AG04450 (cell line): ENCODE measurements around the gene CAMSAP2. TPM values are rescaled to one million over a fixed set of nuclear protein-coding genes. Genes with fewer than 3 reads are reported as not detected.

Experiments
- CTCF ChIA-PET: fragments of 300-600, 350-600 bp; formaldehyde crosslinking; extraction: SDS; loops from one replicate; lab custom pipeline; 2022; ENCODE audit warnings: antibody characterized with exemption, inconsistent platforms; lab: Charles Lee
- POLR2A ChIA-PET: fragments of 350-600 bp; formaldehyde crosslinking; extraction: SDS; loops from one replicate; lab custom pipeline; 2021; ENCODE audit warnings: antibody characterized with exemption, inconsistent platforms; lab: Yijun Ruan, JAX
- DNase-seq: peaks from one replicate; pipeline ENCODE4 v3.0.0-alpha.2; 2011; ENCODE audit warnings: low read depth, low spot score
- H3K27ac ChIP-seq: one replicate; pipeline ENCODE4 v1.5.1; 2012; ENCODE audit warnings: low read depth, low read length, control low read depth
- H3K27me3 ChIP-seq: one replicate; pipeline ENCODE4 v1.6.0; 2012; ENCODE audit warnings: low read length; ENCODE audit not compliant: control insufficient read depth, insufficient read depth
- H3K4me3 ChIP-seq: 2 replicates; pipeline ENCODE4 v1.5.1; 2011; ENCODE audit warnings: mild to moderate bottlenecking, low read depth, low read length, control low read depth
- H3K9me3 ChIP-seq: 2 replicates; pipeline ENCODE4 v1.5.1; 2012; ENCODE audit warnings: low read length; ENCODE audit not compliant: control insufficient read depth, insufficient read depth
- polyA plus RNA-seq: library from polyadenylated mRNA; depleted of rRNA; stranded (reverse); fragments of >200 nt; gene quantifications from 2 replicates; pipeline ENCODE4 v1.2.3, GENCODE V29; 2011
- TF ChIP-seq, protein P1 (sequence below): IDR thresholded peaks from 2 replicates; pipeline ENCODE4 v1.5.1; 2011; ENCODE audit warnings: low read depth, low read length, control low read depth, inconsistent platforms

The CAMSAP2 gene
- polyA plus RNA-seq, 1 experiment = 24.2 TPM

DNA sequence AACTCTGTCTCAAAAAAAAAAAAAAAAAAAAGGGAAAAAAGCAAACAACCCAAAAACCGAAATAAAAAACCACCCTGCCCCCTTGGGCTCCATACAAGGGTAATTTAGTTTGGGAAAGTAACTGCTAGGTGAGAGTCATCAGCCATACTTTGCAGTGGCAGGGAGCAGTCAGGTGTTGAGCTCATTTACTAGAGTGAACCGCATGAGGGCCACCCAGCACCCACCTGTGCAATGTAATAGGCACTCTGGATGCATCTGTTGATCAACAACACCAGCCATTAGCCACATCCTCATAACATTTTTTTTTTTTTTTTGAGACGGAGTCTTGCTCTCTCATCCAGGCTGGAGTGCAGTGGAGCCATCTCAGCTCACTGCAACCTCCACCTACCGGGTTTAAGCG is 165.1 kb downstream of the CAMSAP2 start:
- POLR2A ChIA-PET = interaction anchor here (1.0 kb wide), 1 partner anchor 12 kb away, joined by 8 read pairs; no protein-coding TSS in a partner anchor
- CTCF ChIA-PET = interaction anchor here (1.3 to 2.0 kb wide), 2 partner anchors 13 to 69 kb away, joined by 4 to 8 read pairs; no protein-coding TSS in a partner anchor
- no peak for DNase-seq
- Histone ChIP-seq H3K27ac (no peak overlapping the region), H3K27me3 (peaks cover 15% of the 10 kb centered on the region), H3K9me3 (no peaks in the 10 kb centered on the region), H3K4me3 (no peak overlapping the region)
- TF ChIP-seq, protein P1, sequence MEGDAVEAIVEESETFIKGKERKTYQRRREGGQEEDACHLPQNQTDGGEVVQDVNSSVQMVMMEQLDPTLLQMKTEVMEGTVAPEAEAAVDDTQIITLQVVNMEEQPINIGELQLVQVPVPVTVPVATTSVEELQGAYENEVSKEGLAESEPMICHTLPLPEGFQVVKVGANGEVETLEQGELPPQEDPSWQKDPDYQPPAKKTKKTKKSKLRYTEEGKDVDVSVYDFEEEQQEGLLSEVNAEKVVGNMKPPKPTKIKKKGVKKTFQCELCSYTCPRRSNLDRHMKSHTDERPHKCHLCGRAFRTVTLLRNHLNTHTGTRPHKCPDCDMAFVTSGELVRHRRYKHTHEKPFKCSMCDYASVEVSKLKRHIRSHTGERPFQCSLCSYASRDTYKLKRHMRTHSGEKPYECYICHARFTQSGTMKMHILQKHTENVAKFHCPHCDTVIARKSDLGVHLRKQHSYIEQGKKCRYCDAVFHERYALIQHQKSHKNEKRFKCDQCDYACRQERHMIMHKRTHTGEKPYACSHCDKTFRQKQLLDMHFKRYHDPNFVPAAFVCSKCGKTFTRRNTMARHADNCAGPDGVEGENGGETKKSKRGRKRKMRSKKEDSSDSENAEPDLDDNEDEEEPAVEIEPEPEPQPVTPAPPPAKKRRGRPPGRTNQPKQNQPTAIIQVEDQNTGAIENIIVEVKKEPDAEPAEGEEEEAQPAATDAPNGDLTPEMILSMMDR = no peak

DNA sequence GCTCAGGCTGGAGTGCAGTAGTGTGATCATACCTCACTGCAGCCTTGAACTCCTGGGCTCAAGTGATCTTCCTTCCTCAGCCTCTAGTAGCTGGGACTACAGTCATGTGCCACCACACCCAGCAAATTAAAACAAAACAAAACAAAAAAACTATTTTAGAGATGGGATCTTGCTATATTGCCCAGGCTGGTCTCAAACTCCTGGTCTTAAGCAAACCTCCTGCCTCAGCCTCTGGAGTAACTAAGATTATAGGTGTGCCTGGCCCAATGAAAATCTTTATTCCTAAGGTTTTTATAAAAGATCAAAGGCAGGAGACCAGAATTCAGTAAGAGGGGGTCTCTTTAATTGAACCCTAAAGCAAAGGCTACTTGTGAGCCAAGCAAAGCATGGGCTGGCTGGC is 166.1 kb downstream of the CAMSAP2 start:
- H3K27me3 ChIP-seq = peaks cover 16% of the 10 kb centered on the region
- TF ChIP-seq, protein P1 = no peak
- H3K9me3 ChIP-seq = no peaks in the 10 kb centered on the region
- POLR2A ChIA-PET = no interaction called here
- no peak overlapping the region for H3K4me3 ChIP-seq
- DNase-seq = no peak
- no peak overlapping the region for H3K27ac ChIP-seq
- CTCF ChIA-PET = interaction anchor here (2.0 kb wide), 1 partner anchor 68 kb away, joined by 8 read pairs; no protein-coding TSS in a partner anchor

DNA sequence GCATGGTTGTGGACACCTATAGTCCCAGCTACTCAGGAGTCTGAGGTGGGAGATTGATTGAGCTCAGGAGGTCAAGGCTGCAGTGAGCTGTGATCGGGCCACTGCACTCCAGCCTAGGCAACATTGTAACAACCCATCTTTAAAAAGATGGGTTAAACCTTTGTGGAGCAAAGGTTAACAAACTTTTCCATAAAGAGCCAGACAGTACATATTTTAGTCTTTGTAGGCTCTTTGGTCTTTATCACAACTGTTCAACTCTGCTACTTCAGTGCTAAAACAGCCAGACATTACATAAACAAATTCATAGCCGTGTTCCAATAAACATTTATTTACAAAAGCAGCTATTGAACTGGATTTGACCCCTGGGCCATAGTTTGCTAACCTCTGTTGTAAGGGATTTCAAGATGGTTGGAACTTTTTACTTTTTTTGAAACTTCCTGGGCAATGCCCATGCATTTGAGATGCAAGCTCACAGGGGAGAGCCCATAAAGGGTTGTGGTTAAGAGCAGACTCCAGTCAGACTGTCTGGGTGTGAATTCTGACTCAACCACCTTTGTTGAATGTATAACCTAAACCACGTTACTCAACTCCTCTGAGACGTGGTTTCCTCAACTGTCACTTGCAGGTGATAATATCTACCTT is 166.8 kb downstream of the CAMSAP2 start:
- Histone ChIP-seq H3K27ac (no peak overlapping the region), H3K4me3 (no peak overlapping the region), H3K9me3 (no peaks in the 10 kb centered on the region), H3K27me3 (peaks cover 21% of the 10 kb centered on the region)
- POLR2A ChIA-PET = no interaction called here
- CTCF ChIA-PET = no interaction called here
- no peak for DNase-seq
- TF ChIP-seq, protein P1 = no peak

DNA sequence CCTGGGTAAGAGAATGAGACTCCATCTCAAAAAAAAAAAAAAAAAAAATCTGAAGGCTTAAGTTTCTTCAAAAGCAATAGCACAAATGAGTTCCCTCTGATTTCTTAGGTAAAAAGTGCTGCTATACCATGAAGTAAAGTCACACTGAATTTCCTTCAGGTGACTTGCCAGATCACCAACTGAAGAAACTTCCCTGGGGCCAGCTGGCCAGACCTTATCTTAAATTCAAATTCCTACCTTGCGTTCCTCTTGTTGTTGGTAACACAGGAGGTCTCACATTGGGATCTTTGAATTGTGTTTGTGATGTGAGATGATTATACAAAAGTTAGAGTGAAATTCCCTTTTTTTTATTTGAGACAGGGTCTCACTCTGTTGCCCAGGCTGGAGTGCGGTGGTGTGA is 167.8 kb downstream of the CAMSAP2 start:
- no peak overlapping the region for H3K4me3 ChIP-seq
- ChIA-PET POLR2A (no interaction called here), CTCF (no interaction called here)
- TF ChIP-seq, protein P1 = no peak
- H3K27me3 ChIP-seq = peaks cover 21% of the 10 kb centered on the region
- no peak overlapping the region for H3K27ac ChIP-seq
- H3K9me3 ChIP-seq = no peaks in the 10 kb centered on the region
- no peak for DNase-seq

DNA sequence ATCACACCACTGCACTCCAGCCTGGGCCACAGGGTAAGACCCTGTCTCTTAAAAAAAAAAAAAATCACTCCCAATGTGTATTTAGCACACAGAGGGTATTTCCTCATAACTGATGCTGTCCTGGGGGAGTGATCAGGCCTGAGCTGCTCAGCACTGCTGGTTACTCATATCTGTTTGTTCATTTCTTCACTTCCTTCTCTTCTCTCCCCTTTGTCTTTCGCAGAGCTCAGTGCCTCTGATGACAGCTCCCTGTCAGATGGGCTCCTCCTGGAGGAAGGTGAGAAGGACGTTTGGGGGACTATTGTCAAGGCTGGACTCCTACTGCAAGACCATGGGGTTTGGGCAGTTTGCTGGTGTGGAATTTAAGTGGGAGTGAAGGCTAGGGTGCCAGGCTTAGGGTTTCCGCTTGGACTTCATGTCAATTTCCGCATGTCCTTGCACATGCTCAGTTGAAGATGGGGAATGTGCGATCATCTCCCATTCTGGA is 169.0 kb downstream of the CAMSAP2 start:
- ChIA-PET CTCF (interaction anchor here (1.1 kb wide), 1 partner anchor 64 kb away, joined by 4 read pairs; no protein-coding TSS in a partner anchor), POLR2A (no interaction called here)
- peaks cover 20% of the 10 kb centered on the region for H3K27me3 ChIP-seq
- DNase-seq = no peak
- TF ChIP-seq, protein P1 = no peak
- no peaks in the 10 kb centered on the region for H3K9me3 ChIP-seq
- no peak overlapping the region for H3K4me3 ChIP-seq
- no peak overlapping the region for H3K27ac ChIP-seq
